ENCODE data around the gene WDR91. TPM values are rescaled to one million over a fixed set of nuclear protein-coding genes. Genes with fewer than 3 reads are reported as not detected.
"Not testable (repeated sequence)": the region's sequence is repeated elsewhere in the genome, so short reads cannot be mapped to it uniquely, and the experiment has no call there.

WDR91 gene
- total RNA-seq, 1 donor from 2014 or later, result 15.0 TPM

GRCh38 chr7:135234095-135234494 is 22.8 kb upstream of the WDR91 start:
- DNase-seq (ENCODE audit: low spot score), result not testable (repeated sequence)

GRCh38 chr7:135233570-135233969 is 22.2 kb upstream of the WDR91 start, which contains the start of gene STRA8:
TSS of gene STRA8 (plus strand) at chr7:135233838. CDS start at chr7:135240525, 6,687 bp downstream.
- DNase-seq (ENCODE audit: low spot score), result no peak

DNA sequence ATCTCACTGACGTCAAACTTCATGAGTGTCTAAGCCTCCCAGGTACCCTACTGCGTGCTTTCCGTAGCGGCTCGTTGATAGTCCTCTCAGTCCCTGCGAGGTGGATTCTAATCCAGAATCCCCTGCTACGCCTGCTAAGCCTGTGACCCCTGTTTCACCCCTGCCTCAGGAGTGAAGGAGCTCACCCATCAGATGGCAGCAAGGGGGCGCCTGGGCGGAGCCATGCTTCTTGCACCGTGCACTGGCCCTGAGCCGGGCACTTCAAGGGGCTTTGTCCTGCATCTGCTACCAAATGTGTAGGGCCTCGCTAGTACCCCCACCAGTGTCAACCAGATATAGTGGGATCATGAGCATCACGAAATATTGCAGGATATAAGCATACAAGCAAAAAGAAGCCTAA is 21.4 kb upstream of the WDR91 start:
- DNase-seq (ENCODE audit: low spot score), result no peak

- no peak for DNase-seq (ENCODE audit: low spot score)
Observed at GRCh38 chr7:135232087-135232486, 20.8 kb upstream of the WDR91 start.

- DNase-seq (ENCODE audit: low spot score), result no peak
Observed at GRCh38 chr7:135231686-135232085, 20.4 kb upstream of the WDR91 start.

- DNase-seq (ENCODE audit: low spot score), result no peak
Observed at GRCh38 chr7:135224027-135224426, 12.7 kb upstream of the WDR91 start.

DNA sequence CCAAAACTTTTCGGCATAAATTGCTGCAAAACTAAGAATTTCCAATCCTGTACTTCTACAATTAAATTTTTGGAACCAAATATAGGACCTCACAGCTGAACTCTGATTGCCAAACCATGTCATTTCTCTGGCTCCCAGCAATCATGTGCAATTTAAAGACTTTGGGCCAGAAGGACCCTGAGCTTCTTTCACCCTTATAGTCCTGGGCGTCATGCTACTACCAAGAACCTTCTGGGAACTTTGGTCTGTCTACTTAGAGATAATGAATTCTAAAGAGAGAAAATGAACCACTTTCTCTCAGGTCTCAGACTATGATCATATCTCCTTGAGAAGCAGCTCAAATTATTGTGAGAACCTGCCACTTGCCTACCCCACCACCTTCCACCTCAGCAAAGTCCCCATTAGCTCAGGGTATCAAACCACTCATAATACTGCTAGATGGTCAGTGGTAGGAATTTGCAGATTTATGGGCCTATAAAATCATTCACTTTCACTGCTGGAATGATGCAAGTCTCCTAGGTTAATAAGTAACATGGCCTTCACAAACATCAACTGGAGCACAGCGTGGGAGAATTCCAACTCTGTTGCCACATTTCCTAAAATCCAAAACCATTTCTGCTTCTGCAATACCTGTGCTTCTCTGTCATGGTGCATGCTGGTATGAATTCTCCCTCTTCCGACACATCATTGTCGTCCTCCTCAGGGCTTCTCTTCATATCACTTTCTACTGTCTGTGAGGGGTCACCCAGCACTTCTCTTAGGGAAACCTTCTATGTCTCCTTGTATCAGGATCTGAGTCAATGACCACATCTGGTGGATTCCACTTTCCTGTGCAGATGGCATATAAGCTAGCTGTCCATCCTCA is 6.6 kb upstream of the WDR91 start:
- DNase-seq (ENCODE audit: low spot score), result no peak

DNA sequence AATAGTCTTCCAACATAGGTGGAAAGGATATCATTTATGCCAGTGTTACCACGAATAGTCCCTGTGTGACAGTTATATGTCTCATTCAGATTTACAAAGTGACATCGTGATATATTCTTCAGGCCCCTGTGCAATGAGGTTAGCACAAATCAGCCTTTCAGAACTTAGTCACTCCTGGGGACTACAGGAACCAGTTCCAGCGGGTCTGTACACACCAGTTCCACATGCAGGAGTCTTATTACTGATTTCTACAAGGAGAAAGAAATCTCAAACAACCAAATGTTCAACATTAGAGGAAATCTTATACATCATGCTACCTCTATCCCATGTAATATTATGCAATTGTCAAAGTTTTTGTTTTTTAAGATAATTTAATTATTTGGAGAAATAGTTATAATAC is 4.4 kb upstream of the WDR91 start:
- DNase-seq (ENCODE audit: low spot score), result no peak

- no peak for DNase-seq (ENCODE audit: low spot score)
Observed at GRCh38 chr7:135215180-135215579, 3.9 kb upstream of the WDR91 start.

GRCh38 chr7:135213831-135214230 is 2.5 kb upstream of the WDR91 start:
- no peak for DNase-seq (ENCODE audit: low spot score)

DNA sequence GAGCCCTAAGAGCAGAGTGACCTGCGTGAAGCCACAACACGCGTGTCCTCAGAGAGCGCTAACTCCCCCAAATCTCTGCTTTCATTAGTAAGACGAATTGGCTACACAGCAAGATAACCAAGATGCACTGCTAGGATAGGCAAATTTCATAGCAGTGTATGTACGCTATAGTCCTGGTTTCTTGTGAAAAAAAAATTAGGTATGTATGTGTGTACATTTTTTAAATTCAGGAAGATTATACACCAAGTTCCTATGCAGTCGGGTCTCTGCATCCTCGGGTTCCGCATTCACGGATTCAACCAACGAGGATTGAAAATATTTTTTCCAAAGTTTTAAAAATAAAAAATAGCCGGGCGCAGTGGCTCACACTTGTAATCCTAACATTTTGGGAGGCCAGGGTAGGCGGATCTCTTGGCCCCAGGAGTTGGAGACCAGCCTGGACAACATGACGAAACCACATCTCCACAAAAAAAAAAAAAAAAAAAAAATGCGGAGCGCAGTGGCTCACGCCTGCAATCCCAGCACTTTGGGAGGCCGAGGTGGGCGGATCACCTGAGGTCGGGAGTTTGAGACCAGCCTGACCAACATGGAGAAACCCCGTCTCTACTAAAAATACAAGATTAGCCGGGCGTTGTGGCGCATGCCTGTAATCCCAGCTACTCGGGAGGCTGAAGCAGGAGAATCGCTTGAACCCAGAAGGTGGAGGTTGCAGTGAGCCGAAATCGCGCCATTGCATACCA is 790 bp upstream of the WDR91 start:
- not testable (repeated sequence) for DNase-seq (ENCODE audit: low spot score)

DNA sequence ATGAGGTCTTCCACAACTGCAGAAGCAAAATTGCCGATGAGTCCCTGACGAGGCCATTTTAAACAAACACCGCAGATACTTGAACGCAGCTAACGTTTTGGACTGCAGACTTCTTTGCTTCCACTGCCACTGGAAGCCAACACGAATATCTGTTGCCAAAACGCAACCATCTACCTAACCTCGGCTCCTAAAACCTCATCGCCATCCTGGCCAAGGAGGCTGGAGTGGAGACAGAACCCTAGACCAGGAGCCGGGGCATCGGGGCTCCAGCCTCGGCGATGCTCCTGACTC is 493 bp downstream of the WDR91 start:
- no peak for DNase-seq (ENCODE audit: low spot score)

- no peak for DNase-seq (ENCODE audit: low spot score)
Observed at GRCh38 chr7:135209225-135209834, 2.0 kb downstream of the WDR91 start.

GRCh38 chr7:135208102-135208793 is 3.1 kb downstream of the WDR91 start:
- DNase-seq (ENCODE audit: low spot score), result no peak

DNA sequence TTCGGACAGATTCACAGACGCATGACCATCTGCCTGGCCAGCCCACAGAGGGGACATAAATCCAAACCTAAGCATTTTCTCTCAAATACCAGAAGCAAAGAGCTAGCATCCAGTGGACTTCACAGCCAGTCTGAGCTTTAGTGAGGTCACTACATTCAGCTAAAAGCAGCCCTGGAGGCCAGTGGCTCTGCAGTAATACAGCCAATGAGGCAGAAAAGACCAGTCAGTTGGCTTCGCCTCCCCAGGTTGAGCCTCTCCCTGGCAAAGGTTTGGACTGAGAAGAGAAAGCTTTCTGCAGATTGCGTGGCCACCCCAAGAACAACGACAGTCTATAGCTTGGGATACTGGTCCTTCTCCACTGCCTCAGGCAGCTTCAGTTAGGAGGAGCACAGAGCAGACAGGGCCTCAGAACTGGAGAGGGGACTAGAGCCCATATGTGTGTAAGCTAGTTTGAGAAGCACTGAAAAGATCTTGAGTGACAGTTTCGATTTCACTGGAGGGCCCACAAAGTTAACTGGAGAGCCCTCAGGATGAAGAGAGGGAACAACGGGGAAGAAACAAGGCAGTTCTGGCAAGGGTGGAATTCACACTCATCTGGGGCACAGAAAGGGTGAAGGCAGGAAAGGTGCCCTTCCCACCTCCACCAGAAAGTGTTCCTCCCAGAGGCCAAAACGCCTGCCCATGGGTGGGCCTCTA is 3.8 kb downstream of the WDR91 start:
- DNase-seq (ENCODE audit: low spot score), result no peak

GRCh38 chr7:135206941-135207391 is 4.4 kb downstream of the WDR91 start:
- DNase-seq (ENCODE audit: low spot score), result no peak

- no peak for DNase-seq (ENCODE audit: low spot score)
Observed at GRCh38 chr7:135205850-135206249, 5.5 kb downstream of the WDR91 start.

- DNase-seq (ENCODE audit: low spot score), result no peak
Observed at GRCh38 chr7:135204876-135205275, 6.5 kb downstream of the WDR91 start.

- no peak for DNase-seq (ENCODE audit: low spot score)
Observed at GRCh38 chr7:135204341-135204749, 7.0 kb downstream of the WDR91 start.

DNA sequence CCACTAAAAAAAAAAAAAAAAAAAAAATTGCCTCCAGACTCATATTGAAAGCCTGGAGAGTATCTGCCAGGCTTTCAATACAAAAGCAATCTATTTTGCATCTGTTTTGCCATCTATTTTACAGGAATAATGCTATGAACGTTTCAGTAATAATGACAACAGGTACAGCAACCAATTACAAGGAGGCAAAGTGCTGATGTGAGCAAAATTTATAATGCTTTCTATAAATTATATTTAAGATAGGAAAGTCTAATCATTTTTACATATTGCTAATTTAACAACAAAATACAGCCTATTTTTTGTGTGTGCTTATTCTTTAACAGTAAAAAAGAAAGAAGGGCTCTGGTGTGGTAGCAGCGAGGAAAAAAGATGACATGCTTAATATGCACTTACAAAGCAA is 10.0 kb downstream of the WDR91 start:
- DNase-seq (ENCODE audit: low spot score), result no peak

GRCh38 chr7:135200821-135201331 is 10.4 kb downstream of the WDR91 start:
- no peak for DNase-seq (ENCODE audit: low spot score)
